GM19467 (cell line): Measurements from ENCODE around the gene VWC2.

Experiments
- ATAC-seq: cut with Tn5 transposase; IDR thresholded peaks from one replicate; pipeline ENCODE4 v1.9.1; 2021; ENCODE audit warnings: mild to moderate bottlenecking, moderate library complexity; ENCODE audit not compliant: unreplicated experiment

VWC2 gene

GRCh38 chr7:49927631-49928030 is 154.2 kb downstream of the VWC2 start:
- no peak for ATAC-seq

GRCh38 chr7:49928787-49929186 is 155.3 kb downstream of the VWC2 start:
- ATAC-seq: no peak

DNA sequence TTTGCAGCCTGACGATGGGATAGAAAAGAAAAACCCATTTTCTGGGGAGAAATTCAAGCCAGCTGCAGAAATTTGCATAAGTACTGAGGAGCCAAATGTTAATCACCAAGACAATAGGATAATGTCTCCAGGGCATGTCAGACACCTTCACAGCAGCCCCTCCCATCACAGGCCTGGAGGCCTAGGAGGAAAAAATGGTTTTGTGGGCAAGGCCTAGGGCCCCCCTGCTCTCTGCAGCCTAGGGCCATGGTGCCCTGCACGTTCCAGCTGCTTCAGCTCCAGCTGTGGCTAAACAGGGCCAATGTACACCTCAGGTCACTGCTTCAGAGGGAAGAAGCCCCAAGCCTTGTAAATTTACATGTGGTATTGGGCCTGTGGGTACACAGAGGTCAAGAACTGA is 158.2 kb downstream of the VWC2 start:
- no peak for ATAC-seq

- ATAC-seq: no peak
These were observed 164.2 kb downstream of the VWC2 start for GRCh38 chr7:49937608-49938007.
